Smooth muscle cell (in vitro differentiated cells): ENCODE measurements around the gene CYP46A1. TPM values are rescaled to one million over a fixed set of nuclear protein-coding genes. Genes with fewer than 3 reads are reported as not detected.

Source experiments
- DNase-seq: peaks from one replicate; lab custom pipeline; 2025; ENCODE audit not compliant: unreplicated experiment; lab: John Stamatoyannopoulos, UW
- H2AFZ ChIP-seq: fragments of 200-600 bp; sonication (generic); 2 replicates; pipeline ENCODE4 v1.6.0; 2016; ENCODE audit warnings: antibody characterized with exemption, low read depth, mild to moderate bottlenecking
- H3F3A ChIP-seq: fragments of 200-600 bp; sonication (generic); 2 replicates; pipeline ENCODE4 v1.6.0; 2017; ENCODE audit warnings: antibody characterized with exemption, low read depth
- H3K27ac ChIP-seq: fragments of 200-600 bp; sonication (generic); 2 replicates; pipeline ENCODE4 v1.5.1; 2016; ENCODE audit warnings: low read depth, mild to moderate bottlenecking
- H3K27me3 ChIP-seq: fragments of 200-600 bp; sonication (generic); 2 replicates; pipeline ENCODE4 v1.6.1; 2016; ENCODE audit warnings: low read depth, mild to moderate bottlenecking
- H3K36me3 ChIP-seq: fragments of 200-600 bp; sonication (generic); 2 replicates; pipeline ENCODE4 v1.5.1; 2016; ENCODE audit warnings: low read depth
- H3K4me1 ChIP-seq: fragments of 200-600 bp; sonication (generic); 2 replicates; pipeline ENCODE4 v1.5.1; 2016; ENCODE audit warnings: low read depth
- H3K4me2 ChIP-seq: fragments of 200-600 bp; sonication (generic); 2 replicates; pipeline ENCODE4 v1.6.0; 2016; ENCODE audit warnings: mild to moderate bottlenecking
- H3K4me3 ChIP-seq: fragments of 200-600 bp; sonication (generic); 2 replicates; pipeline ENCODE4 v1.5.1; 2016; ENCODE audit warnings: mild to moderate bottlenecking
- H3K79me2 ChIP-seq: fragments of 200-600 bp; sonication (generic); 2 replicates; pipeline ENCODE4 v1.6.0; 2016; ENCODE audit warnings: low read depth, mild to moderate bottlenecking
- H3K9ac ChIP-seq: fragments of 200-600 bp; sonication (generic); 2 replicates; pipeline ENCODE4 v1.6.0; 2016; ENCODE audit warnings: low read depth
- H3K9me3 ChIP-seq: fragments of 200-600 bp; sonication (generic); replicated peaks from 2 replicates; pipeline ENCODE4 v1.5.1; 2016; ENCODE audit warnings: low read depth
- H4K20me1 ChIP-seq: fragments of 200-600 bp; sonication (generic); 2 replicates; pipeline ENCODE4 v1.6.0; 2016; ENCODE audit warnings: low read depth
- CTCF ChIP-seq: fragments of 200-600 bp; sonication (generic); IDR thresholded peaks from 2 replicates; pipeline ENCODE4 v1.5.1; 2017; ENCODE audit warnings: borderline replicate concordance, mild to moderate bottlenecking, antibody characterized with exemption; ENCODE audit not compliant: insufficient read depth, poor library complexity, severe bottlenecking
- WGBS: methylation state at CpG from one replicate; pipeline ENCODE4 v1.1.7; 2016; ENCODE audit warnings: low lambda C conversion rate; 5-methylcytosine and 5-hydroxymethylcytosine counted together
- polyA plus RNA-seq: library from polyadenylated mRNA; unstranded; fragments of >200 nt; fragmentation: Nextera tagmentation; extraction: Ambion mirVana; gene quantifications from 2 replicates; pipeline ENCODE4 v1.2.1, GENCODE V29; 2016
- total RNA-seq: library from RNA; depleted of rRNA; stranded (reverse); fragments of >200 nt; gene quantifications from 2 replicates; pipeline ENCODE4 v1.2.3, GENCODE V29; 2014

Gene CYP46A1
- total and polyA plus RNA-seq, 2 experiments from 2014 or later: 0.63 to 1.0 TPM

- DNase-seq: no peak
- Histone ChIP-seq H3K9ac (no peak overlapping the region), H3K9me3 (no peaks in the 10 kb centered on the region), H3K4me2 (no peak overlapping the region), H3K27me3 (peaks cover 14% of the 10 kb centered on the region), H3K36me3 (no peaks in the 10 kb centered on the region), H2AFZ (no peak overlapping the region), H3K4me3 (no peak overlapping the region), H3F3A (no peaks in the 10 kb centered on the region), H3K4me1 (peaks cover 5% of the 10 kb centered on the region), H3K79me2 (no peaks in the 10 kb centered on the region), H3K27ac (no peak overlapping the region), H4K20me1 (no peaks in the 10 kb centered on the region)
- no peak for TF ChIP-seq CTCF
- WGBS: 95% methylated on average over 10 of the region's 12 CpGs
Observed at GRCh38 chr14:99721792-99722516, 37.9 kb downstream of the CYP46A1 start.

- TF ChIP-seq CTCF: no peak
- H3K4me2 ChIP-seq: no peak overlapping the region
- no peak for DNase-seq
- H3K9me3 ChIP-seq: no peaks in the 10 kb centered on the region
- no peak overlapping the region for H3K4me3 ChIP-seq
- no peaks in the 10 kb centered on the region for H3K79me2 ChIP-seq
- H4K20me1 ChIP-seq: no peaks in the 10 kb centered on the region
- H3K9ac ChIP-seq: no peak overlapping the region
- peaks cover 20% of the 10 kb centered on the region for H3K27me3 ChIP-seq
- H3F3A ChIP-seq: no peaks in the 10 kb centered on the region
- H3K27ac ChIP-seq: no peak overlapping the region
- H3K36me3 ChIP-seq: no peaks in the 10 kb centered on the region
- peaks cover 5% of the 10 kb centered on the region for H3K4me1 ChIP-seq
- no peak overlapping the region for H2AFZ ChIP-seq
- WGBS: 93% methylated on average over 9 of the region's 9 CpGs
Observed at GRCh38 chr14:99722741-99723140, 38.6 kb downstream of the CYP46A1 start.

- H3K4me1 ChIP-seq: no peaks in the 10 kb centered on the region
- no peak overlapping the region for H3K4me3 ChIP-seq
- peaks cover 20% of the 10 kb centered on the region for H3K27me3 ChIP-seq
- no peak overlapping the region for H2AFZ ChIP-seq
- no peaks in the 10 kb centered on the region for H3K9me3 ChIP-seq
- no peaks in the 10 kb centered on the region for H3K36me3 ChIP-seq
- no peaks in the 10 kb centered on the region for H3K79me2 ChIP-seq
- H3K27ac ChIP-seq: no peak overlapping the region
- WGBS: 70% methylated on average over 5 of the region's 5 CpGs
- H3F3A ChIP-seq: no peaks in the 10 kb centered on the region
- no peak overlapping the region for H3K9ac ChIP-seq
- no peak for TF ChIP-seq CTCF
- no peaks in the 10 kb centered on the region for H4K20me1 ChIP-seq
- no peak for DNase-seq
- H3K4me2 ChIP-seq: no peak overlapping the region
Observed at GRCh38 chr14:99724196-99724891, 40.2 kb downstream of the CYP46A1 start.
